Activated CD4-positive, CD25-positive, alpha-beta regulatory T cell (primary cell): ENCODE results near the gene RPS6KA1.
"Not testable (repeated sequence)": the region's sequence is repeated elsewhere in the genome, so short reads cannot be mapped to it uniquely, and the experiment has no call there.

Experiments used
- DNase-seq, 4 experiments: peaks; one replicate each; lab custom pipeline; 2025; lab: John Stamatoyannopoulos, UW

RPS6KA1 gene

DNA sequence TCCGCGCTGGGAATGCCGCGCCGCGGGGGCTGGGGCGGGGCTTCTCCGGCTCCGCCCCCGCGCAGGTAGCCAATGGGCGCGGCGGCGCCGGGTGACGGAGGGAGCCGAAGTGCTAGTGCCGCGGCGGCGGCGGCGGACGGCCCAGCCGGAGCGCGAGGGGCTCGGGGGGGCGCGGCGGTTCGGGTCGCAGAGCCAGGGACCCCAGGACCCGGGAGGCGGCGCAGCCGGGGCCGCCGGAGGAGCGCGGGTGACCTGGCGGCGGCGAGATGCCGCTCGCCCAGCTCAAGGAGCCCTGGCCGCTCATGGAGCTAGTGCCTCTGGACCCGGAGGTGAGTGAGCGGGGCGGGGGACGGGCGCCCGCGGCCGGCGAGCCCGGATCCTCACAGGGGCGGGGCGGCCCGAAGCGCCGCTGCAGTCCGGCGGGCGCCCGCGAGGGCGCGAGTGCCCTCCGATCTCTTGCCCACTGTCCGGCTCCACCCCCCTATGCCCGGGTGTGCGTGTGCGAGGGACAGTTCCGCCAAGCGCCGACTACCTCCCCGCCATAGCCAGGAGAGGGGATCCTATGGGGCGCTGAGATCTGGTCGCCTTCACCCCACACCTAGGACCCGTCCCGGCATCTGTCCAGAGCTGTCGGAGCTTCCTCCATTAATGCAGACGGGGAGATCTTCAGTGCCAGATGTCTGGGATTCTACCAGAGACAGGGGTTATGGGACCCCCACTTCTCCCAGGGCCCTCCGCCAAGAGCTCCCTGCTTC, at the start of gene RPS6KA1:
RPS6KA1 (plus strand) TSS at position 107 of the 755 bp plus-strand sequence; CDS start at position 267, 160 bp downstream.
- peak; percentile 24 to 55 (median 38) for DNase-seq

DNA sequence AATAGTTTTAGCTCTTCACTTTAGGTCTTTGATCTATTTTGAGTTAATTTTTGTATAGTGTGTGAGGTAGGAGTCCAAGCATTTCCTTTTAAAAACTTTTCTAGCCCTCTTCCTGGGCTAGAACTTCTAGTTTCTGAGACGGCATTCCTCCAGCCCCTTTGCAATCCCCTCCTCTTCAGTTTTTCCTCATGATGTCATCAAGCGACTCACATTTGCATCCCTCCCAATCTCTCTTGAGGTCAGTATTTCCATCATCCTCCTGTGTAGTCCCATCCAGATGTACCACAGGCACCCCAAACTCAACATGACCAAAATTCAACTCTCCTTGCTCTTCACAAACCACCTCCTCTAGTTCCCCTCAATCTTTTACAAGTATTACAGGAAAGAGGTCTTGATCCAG, 46.6 kb upstream of the RPS6KA1 start:
- DNase-seq, result no peak

DNA sequence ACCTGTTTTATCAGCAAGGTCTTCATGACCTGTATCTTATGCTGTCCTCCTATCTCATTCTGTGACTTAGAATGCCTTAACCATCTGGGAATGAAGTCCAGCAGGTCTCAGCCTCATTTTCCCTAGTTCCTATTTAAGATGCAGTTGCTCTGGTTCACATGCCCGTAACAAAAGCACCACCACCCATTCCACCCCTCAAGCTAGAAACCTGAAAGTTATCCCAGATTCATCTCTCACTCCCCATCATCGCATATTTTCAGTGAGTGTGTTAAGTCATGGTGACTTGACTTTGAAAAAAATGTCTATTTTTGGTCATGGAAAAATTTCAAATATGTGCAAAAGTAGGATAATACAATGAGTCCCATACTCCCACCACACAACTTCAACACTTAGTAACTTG, 45.6 kb upstream of the RPS6KA1 start:
- no peak for DNase-seq

DNA sequence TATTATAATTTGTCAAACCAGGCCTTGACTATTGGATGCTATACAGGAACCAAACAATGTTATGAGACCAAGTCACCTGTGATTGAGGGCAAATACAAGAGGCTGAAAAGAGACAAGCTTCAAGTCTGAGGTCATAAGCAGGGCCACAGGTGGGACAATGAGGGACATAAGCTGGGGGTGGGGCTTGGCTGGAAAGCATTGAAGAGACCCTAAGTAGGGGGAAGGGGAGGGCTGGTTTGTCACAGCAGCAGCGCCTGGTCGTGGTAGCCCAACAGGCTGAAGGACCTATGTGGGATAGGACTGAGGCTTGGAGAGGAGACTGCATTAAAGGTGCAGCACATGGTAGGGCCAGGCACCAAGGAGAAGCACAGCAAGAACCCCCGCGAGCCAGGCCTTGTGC, 39.4 kb upstream of the RPS6KA1 start:
- no peak for DNase-seq

DNA sequence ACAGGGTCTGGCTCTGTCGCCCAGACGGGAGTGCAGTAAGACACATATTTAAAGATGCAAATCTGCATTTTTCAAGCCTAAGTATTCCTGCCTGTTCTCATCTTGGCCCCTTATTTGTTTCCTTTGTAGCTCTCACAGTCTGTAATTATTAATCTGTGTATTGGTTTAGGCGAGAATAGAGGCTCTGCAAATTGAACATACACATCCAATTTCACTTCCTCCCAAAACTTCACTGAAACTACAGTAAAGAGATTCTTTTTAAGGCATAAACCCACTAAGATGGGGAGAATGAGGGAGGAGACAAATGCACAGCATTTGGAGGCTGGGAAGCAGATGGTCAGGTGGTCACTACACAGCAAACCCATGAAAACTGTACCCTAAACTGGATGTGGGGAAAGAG, 36.3 kb upstream of the RPS6KA1 start:
- DNase-seq, result no peak

DNA sequence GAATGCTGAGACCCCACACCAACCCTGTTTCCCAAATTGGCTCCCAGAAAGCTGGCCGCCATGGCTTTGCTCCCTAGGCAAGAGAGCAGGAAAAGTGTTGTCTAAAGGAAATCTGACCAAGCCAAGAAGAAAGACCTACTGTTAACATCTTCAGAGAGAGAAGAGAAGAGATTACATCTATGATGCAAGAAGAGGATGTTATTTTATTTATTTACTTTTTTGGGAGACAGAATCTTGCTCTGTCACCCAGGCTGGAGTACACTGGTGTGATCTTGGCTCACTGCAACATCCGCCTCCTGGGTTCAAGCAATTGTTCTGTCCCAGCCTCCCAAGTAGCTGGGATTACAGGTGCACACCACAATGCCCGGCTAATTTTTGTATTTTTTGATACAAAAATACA, 35.6 kb upstream of the RPS6KA1 start:
- DNase-seq, result no peak

DNA sequence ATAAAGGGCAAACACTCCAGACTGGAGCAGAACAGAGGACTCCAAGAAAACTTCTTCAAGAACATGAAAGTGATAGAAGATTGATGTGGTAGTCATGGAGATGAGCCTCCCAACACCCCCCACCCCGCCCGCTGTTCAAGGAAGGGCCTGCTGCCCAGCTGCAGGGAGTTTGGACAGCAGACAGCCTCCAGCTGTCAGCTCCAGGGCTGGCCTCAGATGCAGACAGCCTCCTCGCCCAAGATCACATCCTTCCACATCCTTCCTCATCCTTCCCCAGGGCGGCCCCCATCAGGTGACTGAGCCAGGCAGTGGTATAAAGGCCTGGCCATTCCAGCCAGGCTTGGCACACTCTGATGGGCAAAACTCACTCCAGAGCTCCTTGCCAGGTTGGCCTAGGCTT, 32.7 kb upstream of the RPS6KA1 start:
- no peak for DNase-seq

DNA sequence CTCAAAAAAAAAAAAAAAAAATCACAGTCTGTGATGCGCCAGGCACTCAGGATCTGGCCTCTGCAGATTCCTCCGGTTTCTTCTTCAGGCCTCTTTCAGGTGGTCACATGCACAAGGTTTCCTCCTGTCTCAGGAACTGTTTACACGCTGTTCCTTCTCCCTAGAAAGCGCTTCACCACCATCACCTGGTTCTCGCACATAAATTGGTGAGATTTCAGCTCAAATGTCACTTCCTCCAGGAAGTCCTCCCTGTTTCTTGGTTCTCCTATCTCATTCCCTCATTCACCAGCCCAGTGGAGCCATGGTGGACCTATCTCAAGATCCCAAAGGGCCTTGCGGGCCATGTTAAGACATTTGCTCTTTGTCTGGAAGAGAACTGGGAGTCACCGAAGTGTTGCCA, 30.7 kb upstream of the RPS6KA1 start:
- DNase-seq, result no peak

DNA sequence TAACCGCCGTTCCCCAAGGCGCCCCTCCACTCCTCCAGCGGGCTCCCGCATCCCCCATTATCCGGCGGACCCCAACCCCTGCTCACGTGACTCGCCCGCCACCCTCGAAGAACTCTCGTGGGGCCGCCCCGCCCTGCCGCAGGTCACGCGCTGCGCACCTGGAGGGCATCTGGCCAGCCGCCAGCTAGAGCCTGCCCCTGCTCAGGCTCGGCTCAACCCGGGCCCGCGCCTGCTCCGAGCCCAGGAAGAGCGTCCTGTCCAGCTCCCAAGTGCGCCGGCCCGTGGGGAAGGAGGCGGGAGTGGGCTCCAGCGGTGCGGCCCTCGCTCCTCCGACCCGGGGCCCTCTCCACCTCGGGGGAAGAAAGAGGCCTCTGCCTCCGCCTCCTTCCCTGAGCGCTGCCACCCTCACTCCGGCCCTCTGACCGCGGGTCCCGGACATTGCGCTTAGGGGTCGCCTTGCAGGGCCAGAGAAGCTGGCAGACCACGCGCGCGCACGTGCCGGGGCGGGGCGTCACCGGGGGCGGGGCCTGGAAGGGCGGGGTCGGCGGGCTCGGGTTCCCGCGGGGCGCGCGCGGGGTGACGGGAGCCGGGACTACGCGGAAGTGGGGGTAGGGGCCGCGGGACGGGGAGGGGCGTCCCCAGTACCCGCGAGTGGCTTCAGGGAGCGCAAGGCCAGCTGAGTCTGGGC, 28.9 kb upstream of the RPS6KA1 start:
- DNase-seq, result peak; percentile 82 to 86 (median 84)

DNA sequence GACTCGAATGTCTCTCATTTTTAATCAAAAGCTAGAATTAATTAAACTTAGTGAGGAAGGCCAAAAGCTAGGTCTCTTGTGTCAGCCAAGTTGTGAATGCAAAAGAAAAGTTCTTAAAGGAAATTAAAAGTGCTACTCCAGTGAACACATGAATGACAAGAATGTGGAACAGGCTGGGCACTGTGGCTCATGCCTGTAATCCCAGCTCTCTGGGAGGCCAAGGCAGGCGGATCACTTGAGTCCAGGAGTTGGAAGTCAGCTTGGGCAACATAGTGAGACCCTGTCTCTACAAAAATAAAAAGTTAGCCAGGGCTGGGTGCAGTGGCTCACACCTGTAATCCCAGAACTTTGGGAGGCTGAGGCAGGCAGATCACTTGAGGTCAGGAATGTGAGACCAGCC, 18.9 kb upstream of the RPS6KA1 start:
- DNase-seq, result not testable (repeated sequence)

DNA sequence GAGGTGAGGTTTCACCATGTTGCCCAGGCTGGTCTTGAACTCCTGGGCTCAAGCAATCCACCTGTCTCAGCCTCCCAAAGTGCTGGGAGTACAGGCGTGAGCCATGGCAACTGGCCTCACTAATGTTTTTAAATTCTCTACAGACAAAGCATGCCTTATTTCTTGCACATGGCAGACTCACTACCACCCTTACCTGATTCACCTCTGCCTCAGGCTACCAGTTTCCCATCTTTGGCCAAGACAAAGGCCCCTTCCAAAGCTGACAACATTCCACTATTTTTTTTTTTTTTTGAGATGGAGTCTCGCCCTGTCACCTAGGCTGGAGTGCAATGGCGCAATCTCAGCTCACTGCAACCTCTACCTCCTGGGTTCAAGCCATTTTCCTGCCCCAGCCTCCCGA, 13.7 kb upstream of the RPS6KA1 start:
- DNase-seq, result not testable (repeated sequence)

DNA sequence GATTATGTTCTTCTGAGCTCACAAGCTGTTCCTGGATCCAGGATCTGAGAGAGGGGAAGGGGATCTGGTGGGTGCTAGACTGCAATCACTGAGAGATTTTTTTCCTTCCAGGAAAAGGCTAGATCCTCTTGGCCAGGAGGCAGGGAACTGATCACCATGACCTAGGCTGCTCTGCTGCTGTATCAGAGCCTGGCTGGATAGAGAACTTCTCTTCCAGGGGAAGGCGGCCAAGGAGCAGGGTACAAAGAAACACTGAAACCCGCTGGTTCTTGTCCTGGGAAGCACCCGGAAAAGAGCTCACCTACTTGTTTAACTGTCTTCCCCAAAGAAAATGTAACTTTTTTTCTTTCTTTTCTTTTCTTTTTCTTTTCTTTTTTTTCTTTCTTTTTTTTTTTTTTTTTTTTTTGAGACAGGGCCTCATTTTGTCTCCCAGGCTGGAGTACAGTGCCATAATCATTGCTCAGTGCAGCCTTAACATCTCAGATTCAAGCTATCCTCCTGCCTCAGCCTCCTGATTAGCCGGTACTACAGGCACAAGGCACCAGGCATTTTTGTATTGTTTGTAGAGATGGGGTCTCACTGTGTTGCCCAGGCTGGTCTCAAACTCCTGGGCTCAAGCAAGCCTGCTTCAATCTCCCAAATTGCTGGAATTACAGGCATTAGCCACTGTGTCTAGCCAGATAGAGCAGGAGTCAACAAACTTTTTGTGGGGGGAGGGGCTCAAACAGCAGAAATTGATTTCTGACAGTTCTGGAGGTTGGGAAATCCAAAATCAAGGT, 12.4 kb upstream of the RPS6KA1 start:
- no peak for DNase-seq

DNA sequence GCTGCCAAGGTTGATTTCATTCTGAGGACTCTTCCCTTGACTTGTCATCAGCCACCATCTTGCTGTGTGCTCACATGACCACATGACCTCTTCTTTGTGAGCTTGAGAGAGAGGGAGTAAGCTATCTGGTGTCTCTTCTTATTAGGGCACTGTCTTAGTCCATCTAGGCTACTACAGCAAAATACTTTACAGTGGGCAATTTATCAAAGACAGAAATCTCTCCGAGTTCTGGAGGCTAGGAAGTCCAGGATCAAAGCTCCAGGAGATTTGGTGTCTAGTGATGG, 11.9 kb upstream of the RPS6KA1 start:
- DNase-seq, result no peak

DNA sequence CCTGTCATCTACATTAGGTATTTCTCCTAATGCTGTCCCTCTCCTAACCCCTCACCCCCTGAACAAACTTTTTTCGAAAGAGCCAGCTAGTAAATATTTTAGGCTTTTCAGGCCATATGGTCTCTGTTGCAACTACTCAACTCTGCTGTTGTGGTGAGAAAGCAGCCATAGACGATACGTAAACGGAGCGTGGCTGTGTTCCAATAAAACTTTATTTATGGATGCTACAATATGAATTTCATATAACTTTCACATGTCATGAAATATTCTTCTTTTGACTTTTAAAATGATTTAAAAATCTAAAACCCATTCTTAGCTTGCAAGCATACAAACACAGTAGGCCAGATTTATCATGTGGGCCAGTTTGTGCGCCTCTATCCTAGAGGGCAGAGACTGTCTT, 11.2 kb upstream of the RPS6KA1 start:
- DNase-seq, result no peak

DNA sequence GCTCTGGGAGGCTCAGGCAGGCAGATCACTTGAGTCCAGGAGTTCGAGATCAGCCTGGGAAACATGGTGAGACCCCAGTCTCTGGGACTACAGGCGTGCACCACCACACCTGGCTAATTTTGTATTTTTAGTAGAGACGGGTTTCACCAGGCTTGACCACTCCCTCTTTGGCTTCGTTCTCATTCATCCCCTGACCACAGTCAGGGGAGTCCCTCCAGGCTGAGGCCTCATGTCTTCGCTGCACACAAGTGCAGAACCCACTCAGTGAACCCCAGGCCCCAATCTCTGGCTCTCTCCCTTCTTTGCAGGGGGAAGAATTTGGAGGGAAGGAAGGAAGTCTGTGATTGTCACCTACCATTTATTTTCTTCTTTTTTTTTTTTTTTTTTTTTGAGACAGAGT, 9.2 kb upstream of the RPS6KA1 start:
- DNase-seq, result no peak

DNA sequence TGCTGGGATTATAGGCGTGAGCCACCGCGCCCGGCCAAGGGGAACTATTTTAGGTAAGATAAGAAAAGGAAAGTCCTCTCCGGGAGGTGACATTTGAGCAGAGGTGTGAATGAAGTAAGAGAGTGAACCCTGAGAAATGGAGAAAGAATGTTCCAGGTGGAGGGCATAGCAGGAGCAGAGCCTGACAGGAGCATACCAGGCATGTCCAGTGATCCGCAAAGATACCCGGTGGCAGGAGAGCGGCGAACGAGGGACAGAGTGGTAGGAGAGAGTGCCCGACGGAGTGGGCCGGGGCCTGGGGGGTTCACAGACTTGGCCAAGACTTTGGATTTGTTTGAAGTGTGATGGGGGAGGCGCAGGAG, 7.9 kb upstream of the RPS6KA1 start:
- DNase-seq, result no peak

DNA sequence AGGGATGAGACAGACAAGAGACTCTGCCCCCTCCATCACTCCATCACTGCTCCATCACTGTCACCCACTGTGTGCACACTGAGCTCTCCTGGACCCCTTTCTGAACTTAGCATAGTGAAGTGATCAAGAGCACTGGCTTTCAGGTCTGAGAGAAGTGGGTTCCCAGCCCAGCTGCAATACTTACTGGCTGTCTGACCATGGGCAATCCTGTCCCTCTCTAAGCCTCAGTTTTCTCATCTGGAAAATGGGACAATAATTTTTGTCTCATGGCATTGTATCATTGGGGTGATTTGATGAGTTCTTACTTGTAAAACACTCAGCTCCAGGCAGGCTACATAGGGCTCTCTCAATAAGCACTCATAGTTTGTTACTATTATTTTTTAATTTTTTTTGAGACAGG, 7.5 kb upstream of the RPS6KA1 start:
- no peak for DNase-seq

DNA sequence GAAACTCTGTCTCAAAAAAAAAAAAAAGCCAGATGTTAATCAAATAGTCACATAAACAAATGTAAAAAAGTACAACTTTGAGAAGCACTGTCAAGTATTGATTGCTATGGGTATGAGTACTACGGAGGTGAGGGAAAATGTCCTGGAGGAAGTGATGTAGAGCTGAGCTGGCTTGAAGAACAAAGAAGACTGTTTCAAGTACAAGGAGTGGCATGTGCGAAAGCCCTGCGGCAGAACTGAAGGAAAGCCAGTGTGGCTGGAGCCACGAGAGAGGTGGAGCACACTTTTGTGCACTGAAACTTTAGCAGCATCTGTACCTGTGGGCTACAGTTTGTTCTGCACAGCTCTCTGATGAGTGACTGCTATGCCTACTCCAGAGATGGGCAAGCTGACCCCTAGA, 5.4 kb upstream of the RPS6KA1 start:
- no peak for DNase-seq

DNA sequence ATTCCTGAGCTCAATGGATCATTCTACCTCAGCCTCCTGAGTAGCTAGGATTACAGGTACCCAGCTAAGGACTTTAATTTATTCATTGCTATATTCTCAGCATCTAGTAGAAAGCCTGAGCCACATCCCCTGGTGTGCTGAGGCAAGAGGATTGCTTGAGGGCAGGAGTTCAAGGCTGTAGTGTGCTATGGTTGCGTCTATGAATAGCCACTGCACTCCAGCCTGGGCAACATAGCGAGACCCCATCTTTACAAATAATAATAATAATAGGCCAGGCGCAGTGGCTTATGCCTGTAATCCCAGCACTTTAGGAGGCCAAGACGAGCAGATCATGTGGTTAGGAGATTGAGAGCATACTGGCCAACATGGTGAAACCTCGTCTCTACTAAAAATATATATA, 3.3 kb upstream of the RPS6KA1 start:
- DNase-seq, result no peak

DNA sequence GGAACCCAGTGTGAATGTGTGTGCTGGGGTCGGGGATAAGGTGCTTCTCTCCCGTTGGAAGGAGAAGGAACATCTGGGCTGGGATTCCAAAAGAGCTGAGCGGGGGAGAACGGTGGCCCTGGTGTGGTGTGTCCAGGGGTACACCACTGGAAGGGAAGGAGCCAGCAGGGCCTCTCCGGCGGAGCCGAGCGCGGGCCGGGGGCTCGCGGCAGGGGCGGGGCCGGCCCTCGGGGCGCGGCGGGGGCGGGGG, 231 bp upstream of the RPS6KA1 start:
- no peak for DNase-seq

DNA sequence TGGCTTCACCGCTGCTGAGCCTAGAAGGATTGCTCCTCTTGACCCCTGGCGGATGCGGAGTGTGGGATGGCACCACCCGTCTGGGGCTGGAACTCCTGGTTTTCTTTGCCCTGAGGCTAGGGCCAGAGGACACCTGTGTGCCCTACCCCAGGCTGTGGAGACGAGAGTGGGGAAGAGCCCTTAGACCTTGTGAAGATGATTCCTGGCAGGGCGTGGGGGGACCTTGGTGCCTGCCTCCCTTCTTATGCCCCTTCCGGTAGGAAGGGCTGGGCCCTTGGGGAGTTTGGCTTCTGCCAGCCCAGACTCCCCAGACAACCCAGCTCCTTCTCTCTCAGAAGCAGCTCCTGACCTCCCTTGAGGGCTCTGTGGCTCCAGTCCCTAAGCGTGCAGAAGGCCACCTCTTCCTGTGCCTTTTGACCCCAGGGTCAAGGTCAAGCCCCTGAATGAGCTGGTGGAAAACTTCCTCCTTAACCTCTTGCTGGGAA, 891 bp downstream of the RPS6KA1 start:
- DNase-seq, result no peak

DNA sequence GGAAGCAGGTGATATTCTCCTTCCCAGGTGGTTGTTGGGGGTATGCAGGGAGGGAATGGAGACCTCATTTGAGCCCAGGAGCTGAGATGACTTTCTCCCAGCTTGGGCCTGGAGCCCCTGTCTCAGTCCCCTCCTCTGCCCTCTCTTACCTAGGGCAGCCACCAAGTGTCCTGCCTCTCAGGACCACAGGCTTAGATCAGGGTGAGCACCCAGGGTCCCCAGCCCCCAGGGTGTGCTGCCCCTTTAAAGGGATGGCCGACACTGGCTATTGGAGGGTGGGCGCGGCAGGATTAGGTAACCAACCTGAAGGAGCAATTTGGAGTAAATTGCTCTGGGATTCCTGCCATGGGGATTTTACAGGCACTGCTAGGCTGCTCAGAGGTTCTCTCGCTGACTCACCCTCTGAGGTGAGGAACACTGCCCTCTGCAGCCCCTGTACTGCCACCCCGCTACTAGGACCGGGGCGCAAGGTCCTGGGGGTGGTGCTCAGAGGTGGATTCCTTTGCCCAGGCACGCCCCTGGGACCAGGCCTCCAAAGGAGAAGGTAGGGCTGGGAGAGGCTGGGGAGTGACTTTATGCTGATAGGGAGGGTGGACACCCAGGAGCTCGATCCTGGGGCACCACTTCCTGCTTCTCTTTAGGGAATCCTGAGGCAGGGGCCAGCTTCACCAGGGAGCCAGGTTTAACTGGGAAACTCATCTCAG, 1.5 kb downstream of the RPS6KA1 start:
- DNase-seq, result no peak

DNA sequence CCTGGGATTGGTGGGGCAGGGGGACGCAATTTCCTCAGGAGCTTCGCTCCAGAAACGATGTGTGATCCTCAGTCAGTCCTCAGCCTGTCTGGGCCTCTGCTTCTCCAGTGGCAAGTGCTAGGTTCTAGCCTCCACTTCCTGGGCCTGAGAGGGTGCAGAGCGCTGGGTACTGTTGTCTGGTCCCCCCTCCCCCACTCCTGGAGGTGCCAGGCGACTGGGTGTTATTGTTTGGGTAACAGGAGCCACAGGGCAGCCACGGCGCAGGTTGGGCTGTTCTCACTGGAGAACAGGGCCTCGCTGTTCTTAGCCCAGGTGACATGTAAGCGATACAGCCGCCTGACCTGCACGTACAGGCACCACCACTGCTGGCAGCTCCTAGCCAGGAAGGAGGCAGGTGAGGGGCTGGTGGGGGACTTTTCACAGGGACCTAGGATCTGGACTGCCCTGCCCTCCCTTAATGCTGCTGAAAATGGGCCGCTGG, 2.1 kb downstream of the RPS6KA1 start:
- no peak for DNase-seq
